Activated CD8-positive, alpha-beta memory T cell treated with anti-CD3 and anti-CD28 coated beads, Interleukin-2, amount 50 U/mL, for 24 hours (primary cell): ENCODE measurements around the gene IRAG1.
"Not testable (repeated sequence)": the region's sequence is repeated elsewhere in the genome, so short reads cannot be mapped to it uniquely, and the experiment has no call there.

Experiments
- DNase-seq: peaks from one replicate; pipeline ENCODE4 v3.0.0-alpha.2; 2020; ENCODE audit errors: extremely low read depth

Gene IRAG1

GRCh38 chr11:10701982-10702381 lies 8.4 kb upstream of the IRAG1 start:
- DNase-seq: no peak

DNA sequence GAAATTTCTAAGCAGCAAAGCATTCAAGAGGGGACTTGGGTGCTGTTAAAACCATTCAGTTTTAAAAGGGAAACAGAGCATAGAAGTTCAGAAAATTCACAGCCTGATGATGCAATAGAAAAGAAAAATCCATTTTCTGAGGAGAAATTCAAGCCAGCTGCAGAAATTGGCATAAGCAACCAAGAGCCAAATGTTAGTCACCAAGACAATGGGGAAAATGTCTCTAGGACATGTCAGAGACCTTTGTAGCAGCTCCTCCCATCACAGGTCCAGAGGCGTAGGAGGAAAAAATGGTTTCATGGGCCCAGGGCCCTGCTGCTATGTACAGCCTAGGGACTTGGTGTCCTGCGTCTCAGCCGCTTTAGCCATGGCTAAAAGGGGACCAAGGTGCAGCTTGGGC lies 5.5 kb upstream of the IRAG1 start:
- no peak for DNase-seq

- DNase-seq: no peak
These were observed 3.7 kb upstream of the IRAG1 start for GRCh38 chr11:10697323-10697620.

DNA sequence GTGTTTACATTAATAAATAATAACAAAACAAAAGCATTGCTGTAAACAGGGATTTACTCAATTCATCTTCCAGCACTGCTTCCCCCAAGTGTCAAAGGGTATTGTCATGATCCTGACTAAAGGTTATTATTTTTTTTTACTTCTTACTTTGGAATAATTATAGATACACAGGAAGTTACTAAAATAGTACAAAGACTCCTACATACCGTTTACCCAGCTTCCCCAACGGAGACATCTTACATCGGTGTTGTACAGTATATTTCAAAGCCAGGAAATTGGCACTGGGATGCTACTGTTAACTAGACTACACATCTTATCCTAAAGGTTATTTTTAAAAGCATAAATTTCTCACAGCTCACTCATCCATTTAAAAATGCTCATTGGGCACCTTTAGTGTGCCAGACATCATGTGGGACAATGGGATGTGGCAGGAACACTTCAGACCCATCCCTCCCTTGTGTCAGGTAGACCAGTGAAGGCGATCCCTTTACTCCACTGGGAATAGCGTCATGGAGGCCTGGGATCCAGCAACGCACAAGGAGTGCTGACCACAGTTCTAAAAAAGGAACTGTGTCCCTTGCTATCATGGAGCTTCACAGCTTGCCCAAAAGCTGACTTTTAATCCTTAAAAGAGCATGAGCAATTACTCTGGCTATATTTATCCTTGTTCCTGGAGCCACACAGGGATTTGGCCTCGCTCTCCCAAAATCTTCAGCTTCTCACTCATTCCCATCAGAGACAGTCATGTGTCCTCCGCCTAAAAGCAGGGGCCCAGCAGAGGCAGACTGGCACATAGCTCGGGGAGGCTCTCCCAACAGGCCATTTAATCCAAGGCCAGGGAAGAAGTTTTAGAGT lies 3.1 kb upstream of the IRAG1 start:
- no peak for DNase-seq

DNA sequence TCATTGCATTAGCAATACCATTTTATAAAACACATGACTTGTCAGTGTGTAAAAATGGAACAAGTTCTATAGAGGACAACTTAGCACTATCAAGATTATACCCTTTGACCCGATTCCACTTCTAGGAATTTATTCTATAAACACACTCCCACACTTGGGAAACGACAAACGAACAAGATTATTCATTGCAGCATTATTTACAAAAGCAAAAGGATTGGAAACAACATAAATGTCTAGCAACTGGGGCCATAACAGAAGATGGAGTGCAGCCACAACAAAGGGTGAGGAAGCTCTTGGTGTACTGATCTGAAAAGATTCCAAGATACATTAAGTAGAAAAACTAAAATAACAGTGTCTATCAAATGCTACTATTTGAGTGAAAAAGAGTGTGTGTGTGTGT lies 2.3 kb upstream of the IRAG1 start:
- DNase-seq: no peak

- DNase-seq: no peak
These were observed 1.1 kb upstream of the IRAG1 start for GRCh38 chr11:10694486-10695239.

DNA sequence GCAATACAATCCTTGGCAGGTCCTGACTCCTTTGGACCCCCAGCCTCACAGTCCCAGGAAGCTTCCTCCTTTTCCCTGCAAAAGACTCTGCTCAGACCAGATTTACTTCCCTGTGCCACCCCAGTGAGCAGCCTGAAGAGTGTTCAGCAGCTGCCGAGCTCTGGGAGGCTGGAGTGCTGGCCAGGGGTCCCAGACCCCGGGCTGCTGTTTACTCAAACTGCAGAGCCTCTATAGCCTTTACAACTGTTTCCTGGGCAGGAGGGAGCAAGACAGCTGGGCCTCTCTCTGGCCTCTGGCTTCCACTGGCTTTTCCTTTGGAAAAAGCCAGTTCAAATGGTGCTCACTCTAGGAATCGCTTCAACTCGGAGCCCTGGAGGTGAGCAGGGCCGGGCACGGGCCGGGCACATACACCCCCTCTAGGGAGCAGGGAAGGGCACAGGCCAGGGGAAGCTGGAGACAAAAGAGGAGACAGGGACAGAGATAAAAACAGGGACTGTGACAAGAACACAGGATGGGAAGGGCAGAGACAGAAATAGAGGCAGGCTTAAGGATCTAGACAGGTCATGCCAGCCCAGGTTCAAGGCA lies 932 bp downstream of the IRAG1 start:
- DNase-seq: no peak

DNA sequence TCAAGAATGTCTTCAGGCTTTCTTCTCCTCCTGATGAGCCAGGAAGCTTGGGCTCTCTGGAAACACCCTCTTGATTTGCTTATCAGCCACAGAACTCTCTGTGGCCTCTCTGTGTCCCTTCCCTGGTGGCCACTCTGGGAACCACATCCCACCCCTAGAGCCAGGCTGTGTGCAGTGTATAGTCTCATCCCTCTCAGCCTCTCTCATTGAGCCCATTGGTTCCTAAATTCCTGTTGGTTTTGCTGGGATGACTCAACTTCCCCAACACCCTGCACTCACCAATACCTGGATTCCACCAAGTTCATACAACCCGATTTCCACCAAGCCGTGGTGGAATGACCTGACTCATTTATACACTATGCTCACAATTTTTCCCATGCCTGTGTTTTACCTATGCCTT lies 5.2 kb downstream of the IRAG1 start:
- DNase-seq: no peak

GRCh38 chr11:10686311-10686710 lies 7.2 kb downstream of the IRAG1 start:
- no peak for DNase-seq

DNA sequence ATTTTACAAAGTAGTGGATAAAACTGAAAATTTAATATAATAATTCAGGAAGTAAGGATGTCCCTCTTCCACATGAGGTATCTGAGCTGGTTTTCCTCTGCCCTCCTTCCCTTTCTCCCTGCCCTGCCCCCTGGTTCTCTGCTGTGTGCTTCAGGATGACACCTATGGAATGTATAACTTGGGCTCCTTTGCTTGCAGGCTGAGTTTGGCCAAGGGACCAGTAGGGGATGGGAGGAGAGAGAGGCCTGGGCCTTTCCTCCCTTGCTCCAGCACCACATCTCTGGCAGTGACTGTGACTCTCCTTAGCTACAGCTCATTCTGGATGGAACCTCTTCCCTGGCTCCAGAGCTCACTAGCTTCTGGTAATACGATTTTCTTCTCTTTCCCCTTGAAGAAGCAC lies 10.1 kb downstream of the IRAG1 start:
- no peak for DNase-seq

DNA sequence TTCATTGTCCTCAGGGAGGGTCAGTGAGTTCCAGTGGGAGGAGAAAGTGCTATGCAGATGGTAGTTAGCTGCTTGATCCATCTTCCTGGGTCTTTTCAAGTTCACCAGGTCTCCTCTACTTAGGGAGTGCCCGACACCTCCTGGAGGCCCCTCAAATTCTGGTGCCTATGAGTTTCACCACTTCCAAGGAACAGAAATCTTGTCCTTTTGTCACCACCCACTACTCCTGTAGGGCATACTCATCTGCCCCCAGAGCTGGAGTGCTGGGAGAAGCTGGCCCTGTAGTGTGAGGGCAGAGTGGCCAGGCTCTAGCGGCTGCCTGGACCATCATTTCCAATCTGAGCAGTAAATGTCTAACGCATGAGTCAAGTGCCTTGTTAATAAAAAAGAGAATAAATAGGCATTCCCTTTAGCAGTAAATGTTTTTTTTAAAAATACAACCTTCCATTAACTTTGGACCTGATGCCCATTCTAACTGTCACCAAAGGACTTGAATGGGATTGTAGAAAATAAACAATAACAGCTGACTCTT lies 12.5 kb downstream of the IRAG1 start:
- no peak for DNase-seq

DNA sequence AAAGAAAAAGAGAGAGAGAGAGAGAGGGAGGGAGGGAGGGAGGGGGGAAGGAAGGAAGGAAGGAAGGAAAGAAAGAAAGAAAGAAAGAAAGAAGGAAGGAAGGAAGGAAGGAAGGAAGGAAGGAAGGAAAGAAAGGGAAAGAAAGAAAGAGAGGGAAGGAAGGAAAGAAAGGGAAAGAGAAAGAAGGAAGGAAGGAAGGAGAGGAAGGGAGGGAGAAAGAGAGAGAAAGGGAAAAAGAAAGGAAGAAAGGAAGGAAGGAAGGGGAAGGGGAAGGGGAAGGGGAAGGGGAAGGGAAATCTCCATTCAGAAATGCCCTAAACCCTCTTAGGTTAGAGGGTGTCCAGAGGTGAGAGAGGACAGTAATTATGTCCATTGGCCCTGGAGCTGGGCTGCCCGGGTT lies 13.3 kb downstream of the IRAG1 start:
- not testable (repeated sequence) for DNase-seq

DNA sequence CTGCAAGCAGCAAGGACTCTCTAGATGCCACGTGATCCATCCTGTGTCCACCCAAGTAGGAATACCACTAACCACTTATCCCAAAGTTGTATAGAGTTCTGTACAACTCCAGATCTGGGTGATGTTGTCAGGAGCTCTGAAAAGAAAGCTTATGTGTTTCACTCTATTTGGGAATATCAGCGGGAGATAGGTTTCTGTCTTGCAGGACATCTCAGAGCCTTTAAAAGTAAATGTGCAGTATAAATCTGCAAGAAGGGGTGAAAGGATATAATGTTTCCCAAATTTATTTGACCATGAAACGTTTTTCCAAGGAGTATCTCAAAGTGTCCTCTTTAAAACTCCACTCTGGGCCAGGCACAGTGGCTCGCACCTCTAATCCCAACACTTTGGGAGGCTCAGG lies 13.9 kb downstream of the IRAG1 start:
- DNase-seq: no peak

GRCh38 chr11:10678101-10678500 lies 15.5 kb downstream of the IRAG1 start:
- DNase-seq: no peak

- no peak for DNase-seq
These were observed 16.6 kb downstream of the IRAG1 start for GRCh38 chr11:10676919-10677318.

DNA sequence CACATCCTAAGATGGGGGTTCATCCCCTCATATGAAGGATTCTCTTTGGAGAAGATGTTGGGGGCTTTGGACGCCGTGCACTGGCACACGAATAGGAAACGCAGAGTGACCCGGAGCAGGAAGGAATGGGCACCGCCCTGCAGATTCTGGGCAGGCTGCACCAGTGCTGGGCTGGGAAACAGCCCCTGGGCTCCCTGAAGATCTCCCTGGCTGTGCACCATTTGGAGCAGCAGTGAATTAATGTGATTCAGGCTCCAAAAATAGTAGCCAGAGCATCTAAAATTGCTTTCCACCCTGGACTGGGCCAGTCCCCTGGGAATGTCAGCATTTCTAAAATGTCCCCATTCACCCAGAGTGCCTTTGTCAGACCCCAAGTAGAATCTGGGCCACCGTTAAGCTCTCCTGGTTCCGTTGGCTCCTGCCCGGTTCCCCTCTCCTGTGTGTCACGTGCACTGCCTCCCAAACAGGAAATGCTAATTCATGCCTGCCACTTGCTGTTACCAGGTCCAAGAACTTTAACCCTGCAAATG lies 18.6 kb downstream of the IRAG1 start:
- DNase-seq: no peak

DNA sequence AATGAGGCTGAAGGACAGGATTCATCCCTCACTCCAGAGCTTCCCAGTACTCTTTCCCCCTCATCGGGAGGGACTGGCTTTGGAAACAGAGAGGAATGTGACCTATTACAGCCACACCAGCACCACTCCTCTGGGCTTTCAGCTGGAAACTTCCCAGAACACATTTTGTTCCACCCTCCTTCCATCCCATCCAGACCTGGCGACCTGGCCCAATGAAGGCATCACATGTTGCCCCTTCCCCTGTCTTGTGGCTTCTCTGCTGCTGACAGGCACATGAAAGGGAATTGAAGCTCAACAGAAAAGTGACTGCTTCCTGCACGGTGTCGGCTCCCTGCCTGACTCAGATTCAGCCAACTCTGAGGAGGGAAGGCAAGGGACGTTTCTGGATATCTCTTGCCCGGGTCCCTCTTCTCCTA lies 19.1 kb downstream of the IRAG1 start:
- no peak for DNase-seq

GRCh38 chr11:10673501-10674062 lies 20.0 kb downstream of the IRAG1 start:
- DNase-seq: no peak

DNA sequence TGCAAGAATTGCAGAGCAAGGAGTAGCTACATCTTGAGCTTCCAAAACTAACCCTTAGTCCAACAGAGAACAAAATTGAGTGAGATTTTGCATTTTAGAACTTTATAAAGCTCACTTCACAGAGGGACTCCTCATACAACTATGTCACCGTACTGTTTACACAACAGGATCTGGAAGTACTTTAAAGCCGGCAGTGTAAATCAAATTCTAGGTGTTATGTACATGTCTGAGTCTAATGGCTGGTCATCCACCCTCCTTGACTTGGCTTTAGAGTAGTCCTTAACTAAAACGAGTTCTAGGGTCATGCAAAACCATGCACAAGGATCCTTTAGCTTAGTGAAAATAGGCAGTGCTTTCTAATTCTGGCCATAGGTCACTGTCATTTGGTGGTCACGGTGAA lies 23.5 kb downstream of the IRAG1 start:
- no peak for DNase-seq

DNA sequence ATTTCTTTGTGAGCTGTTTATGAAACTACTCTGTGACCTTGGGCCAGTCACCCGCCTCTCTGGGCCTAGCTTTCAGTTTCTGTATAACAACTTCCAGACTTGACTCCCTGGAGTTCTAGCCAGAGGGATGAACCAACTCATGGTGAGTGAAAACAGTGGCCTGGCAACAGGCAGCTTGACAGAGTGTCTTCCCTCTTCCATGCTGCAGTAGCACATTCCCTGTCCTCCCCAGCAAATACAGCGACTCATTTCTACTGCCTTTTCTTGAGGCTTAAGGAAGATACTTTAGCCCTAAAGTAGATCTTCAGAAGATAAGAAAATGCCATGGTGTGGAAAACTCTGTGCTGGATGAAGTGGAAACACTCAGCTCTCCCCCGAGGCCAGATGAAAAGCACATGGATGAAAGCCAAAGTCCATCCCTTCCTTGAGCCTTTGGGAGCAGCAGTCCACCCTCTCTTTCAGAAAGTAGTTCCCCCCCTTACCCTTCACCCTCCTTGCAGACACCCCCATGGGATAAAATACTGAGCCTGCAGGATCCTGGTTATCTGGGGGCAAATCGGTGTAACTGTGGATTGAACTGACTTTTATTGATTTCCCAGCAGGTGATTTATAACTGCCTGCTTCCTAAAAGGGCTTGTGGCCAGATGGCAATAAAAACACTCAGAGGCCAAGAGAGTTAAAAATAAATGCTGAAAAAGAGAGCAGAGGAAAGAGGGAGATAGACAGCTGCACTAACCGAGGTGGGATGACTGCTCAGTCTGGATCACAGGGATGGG lies 24.1 kb downstream of the IRAG1 start:
- no peak for DNase-seq

DNA sequence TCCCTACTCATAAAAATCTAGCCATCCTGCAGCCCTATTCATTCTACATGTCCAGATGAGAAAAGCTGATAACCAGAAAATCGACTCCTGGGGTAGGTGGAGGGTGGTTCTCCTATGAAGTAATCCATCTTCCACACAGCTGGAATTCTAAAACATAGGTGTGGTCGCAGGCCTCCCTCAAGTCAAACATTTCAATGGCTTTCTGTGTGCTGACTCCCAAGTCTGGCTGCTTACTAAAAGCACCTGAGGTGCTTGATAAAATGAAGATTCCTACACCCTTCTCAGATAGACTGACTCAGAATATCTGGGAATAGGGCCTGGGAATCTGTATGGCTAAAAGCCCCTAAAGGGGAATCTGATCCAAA lies 26.1 kb downstream of the IRAG1 start:
- DNase-seq: no peak
